Activated CD4-positive, alpha-beta T cell treated with anti-CD3 and anti-CD28 coated beads for 36 hours (primary cell): ENCODE measurements around the gene MYBPC1. TPM values are rescaled to one million over a fixed set of nuclear protein-coding genes. Genes with fewer than 3 reads are reported as not detected.

Experiments used
- ATAC-seq: fragments of 200-7000 bp; cut with Tn5 transposase; one replicate; pipeline ENCODE4 v1.10.0; 2021; ENCODE audit warnings: mild to moderate bottlenecking, moderate library complexity
- CTCF ChIA-PET: fragments of 350-600 bp; sonication (Branson Sonifier 250); formaldehyde crosslinking; loops from one replicate; lab custom pipeline; 2021; ENCODE audit warnings: antibody characterized with exemption; lab: Charles Lee
- POLR2A ChIA-PET: fragments of 350-600 bp; sonication (Branson Sonifier 250); formaldehyde crosslinking; loops from one replicate; lab custom pipeline; 2021; ENCODE audit warnings: antibody characterized with exemption, inconsistent platforms; lab: Charles Lee
- DNase-seq: peaks from one replicate; pipeline ENCODE4 v3.0.0-alpha.2; 2020
- H3K27ac Mint-ChIP-seq: one replicate; pipeline ENCODE4 v1.8.0; 2021; ENCODE audit warnings: mixed read lengths
- H3K27me3 Mint-ChIP-seq: one replicate; pipeline ENCODE4 v1.8.0; 2021; ENCODE audit warnings: mixed read lengths
- H3K36me3 Mint-ChIP-seq: one replicate; pipeline ENCODE4 v1.8.0; 2021; ENCODE audit warnings: low read depth, mixed read lengths
- H3K4me1 Mint-ChIP-seq: one replicate; pipeline ENCODE4 v1.8.0; 2021; ENCODE audit warnings: mixed read lengths
- H3K4me3 Mint-ChIP-seq: one replicate; pipeline ENCODE4 v1.8.0; 2021; ENCODE audit warnings: mild to moderate bottlenecking, moderate library complexity, mixed read lengths
- H3K9me3 Mint-ChIP-seq: one replicate; pipeline ENCODE4 v1.8.0; 2021; ENCODE audit warnings: low read depth, mixed read lengths
- intact Hi-C, 2 experiments: fragments of 100-400 bp; cut with DNase I in 1 of 2; cut with micrococcal nuclease in 1 of 2; formaldehyde crosslinking; loops; one replicate each; pipeline versions ENCODE4 v1.14.2 to v1.15.1; 2022 to 2024; cut with DNase I, micrococcal nuclease
- total RNA-seq, 2 experiments: library from RNA; stranded (reverse); gene quantifications; one replicate each; pipeline ENCODE4 v1.2.3, GENCODE V29; 2021

Gene MYBPC1
- total RNA-seq, 2 experiments from 2014 or later = not detected

GRCh38 chr12:101696251-101697196, 101.8 kb downstream of the MYBPC1 start:
- POLR2A ChIA-PET = no interaction called here
- peak overlapping the region; percentile 43 for H3K27ac Mint-ChIP-seq

GRCh38 chr12:101697197-101697929, 102.6 kb downstream of the MYBPC1 start, which contains the start of gene CHPT1:
CHPT1 (plus strand) TSS chr12:101697640; CDS start chr12:101697862, 222 bp downstream.
- no peaks in the 10 kb centered on the region for H3K36me3 Mint-ChIP-seq
- H3K27ac Mint-ChIP-seq = peak within 1 kb of the TSS; percentile 83
- intact Hi-C loops = loop anchor here in 1 of 2 experiments (1.0 to 5.0 kb wide), 3 partner anchors 134 to 290 kb away; partner anchors contain the start of genes ARL1 and DRAM1
- no peaks in the 10 kb centered on the region for H3K9me3 Mint-ChIP-seq
- ChIA-PET POLR2A (no interaction called here), CTCF (no interaction called here)
- H3K4me1 Mint-ChIP-seq = peaks cover 29% of the 10 kb centered on the region
- DNase-seq (peak; percentile 76), ATAC-seq (peak; percentile 74)
- peak within 1 kb of the TSS; percentile 81 for H3K4me3 Mint-ChIP-seq
- no peaks in the 10 kb centered on the region for H3K27me3 Mint-ChIP-seq

More at GRCh38 chr12:101696251-101697196, 101.8 kb downstream of the MYBPC1 start:
- CTCF ChIA-PET = no interaction called here
- Mint-ChIP-seq H3K36me3 (no peaks in the 10 kb centered on the region), H3K4me1 (peaks cover 29% of the 10 kb centered on the region), H3K9me3 (no peaks in the 10 kb centered on the region), H3K27me3 (no peaks in the 10 kb centered on the region), H3K4me3 (peak overlapping the region; percentile 81)
- intact Hi-C loops = loop anchor here in 1 of 2 experiments (1.0 to 5.0 kb wide), 3 partner anchors 135 to 289 kb away; partner anchors contain the start of genes ARL1 and DRAM1
- ATAC-seq (no peak), DNase-seq (peak; percentile 14)

GRCh38 chr12:101697930-101698799, 103.4 kb downstream of the MYBPC1 start:
- ATAC-seq = peak; percentile 21
- no peaks in the 10 kb centered on the region for H3K27me3 Mint-ChIP-seq
- intact Hi-C loops = loop anchor here in 1 of 2 experiments (1.0 to 5.0 kb wide), 3 partner anchors 133 to 291 kb away; partner anchors contain the start of genes ARL1 and DRAM1
- peak; percentile 35 for DNase-seq
- ChIA-PET CTCF (interaction anchor here (0.7 kb wide), 1 partner anchor 13 kb away, joined by 4 read pairs; no protein-coding TSS in a partner anchor), POLR2A (no interaction called here)
- H3K27ac Mint-ChIP-seq = peak overlapping the region; percentile 83
- no peaks in the 10 kb centered on the region for H3K36me3 Mint-ChIP-seq
- peaks cover 29% of the 10 kb centered on the region for H3K4me1 Mint-ChIP-seq
- H3K4me3 Mint-ChIP-seq = peak overlapping the region; percentile 81
- H3K9me3 Mint-ChIP-seq = no peaks in the 10 kb centered on the region

GRCh38 chr12:101698800-101699347, 104.1 kb downstream of the MYBPC1 start:
- ChIA-PET CTCF (interaction anchor here (0.7 kb wide), 1 partner anchor 14 kb away, joined by 4 read pairs; no protein-coding TSS in a partner anchor), POLR2A (no interaction called here)
- no peaks in the 10 kb centered on the region for H3K9me3 Mint-ChIP-seq
- H3K4me3 Mint-ChIP-seq = peak overlapping the region; percentile 81
- peak overlapping the region; percentile 83 for H3K27ac Mint-ChIP-seq
- intact Hi-C loops = loop anchor here in 1 of 2 experiments (5.0 kb wide), 1 partner anchor 178 kb away; the partner anchor contains the start of gene DRAM1
- no peaks in the 10 kb centered on the region for H3K27me3 Mint-ChIP-seq
- no peaks in the 10 kb centered on the region for H3K36me3 Mint-ChIP-seq
- DNase-seq (peak; percentile 49), ATAC-seq (no peak)
- peaks cover 29% of the 10 kb centered on the region for H3K4me1 Mint-ChIP-seq

GRCh38 chr12:101700299-101700820, 105.6 kb downstream of the MYBPC1 start:
- POLR2A ChIA-PET = no interaction called here
- H3K36me3 Mint-ChIP-seq = no peaks in the 10 kb centered on the region
- peaks cover 28% of the 10 kb centered on the region for H3K4me1 Mint-ChIP-seq
- H3K4me3 Mint-ChIP-seq = no peak overlapping the region
- no peaks in the 10 kb centered on the region for H3K27me3 Mint-ChIP-seq
- no peak overlapping the region for H3K27ac Mint-ChIP-seq
- H3K9me3 Mint-ChIP-seq = no peaks in the 10 kb centered on the region
- CTCF ChIA-PET = no interaction called here
- ATAC-seq = no peak
- intact Hi-C loops = no loop called here
- no peak for DNase-seq

GRCh38 chr12:101703487-101703886, 108.7 kb downstream of the MYBPC1 start:
- intact Hi-C loops = no loop called here
- Mint-ChIP-seq H3K4me1 (peaks cover 18% of the 10 kb centered on the region), H3K9me3 (no peaks in the 10 kb centered on the region), H3K4me3 (no peak overlapping the region), H3K36me3 (no peaks in the 10 kb centered on the region), H3K27me3 (no peaks in the 10 kb centered on the region), H3K27ac (no peak overlapping the region)
- ChIA-PET POLR2A (no interaction called here), CTCF (no interaction called here)
- DNase-seq (no peak), ATAC-seq (no peak)

GRCh38 chr12:101706403-101706802, 111.6 kb downstream of the MYBPC1 start:
- Mint-ChIP-seq H3K9me3 (no peaks in the 10 kb centered on the region), H3K27me3 (no peaks in the 10 kb centered on the region), H3K27ac (no peak overlapping the region), H3K4me3 (no peak overlapping the region), H3K4me1 (peaks cover 10% of the 10 kb centered on the region), H3K36me3 (no peaks in the 10 kb centered on the region)
- CTCF ChIA-PET = interaction anchor here (1.0 kb wide), 1 partner anchor 1033 kb away, joined by 3 read pairs; no protein-coding TSS in a partner anchor
- intact Hi-C loops = no loop called here
- DNase-seq = no peak
- POLR2A ChIA-PET = no interaction called here
- ATAC-seq = no peak

GRCh38 chr12:101707131-101707782, 112.5 kb downstream of the MYBPC1 start:
- POLR2A ChIA-PET = no interaction called here
- H3K9me3 Mint-ChIP-seq = no peaks in the 10 kb centered on the region
- DNase-seq (no peak), ATAC-seq (no peak)
- no peak overlapping the region for H3K27ac Mint-ChIP-seq
- H3K36me3 Mint-ChIP-seq = no peaks in the 10 kb centered on the region
- intact Hi-C loops = no loop called here
- H3K4me1 Mint-ChIP-seq = peaks cover 10% of the 10 kb centered on the region
- CTCF ChIA-PET = interaction anchor here (0.6 to 2.0 kb wide), 3 partner anchors 11 to 16 kb away, joined by 3 to 5 read pairs (median 3); no protein-coding TSS in a partner anchor
- no peaks in the 10 kb centered on the region for H3K27me3 Mint-ChIP-seq
- H3K4me3 Mint-ChIP-seq = no peak overlapping the region

- peaks cover 10% of the 10 kb centered on the region for H3K4me1 Mint-ChIP-seq
- CTCF ChIA-PET = no interaction called here
- no peak overlapping the region for H3K27ac Mint-ChIP-seq
- ATAC-seq (no peak), DNase-seq (no peak)
- intact Hi-C loops = no loop called here
- POLR2A ChIA-PET = no interaction called here
- no peak overlapping the region for H3K4me3 Mint-ChIP-seq
- no peaks in the 10 kb centered on the region for H3K27me3 Mint-ChIP-seq
- no peaks in the 10 kb centered on the region for H3K36me3 Mint-ChIP-seq
- no peaks in the 10 kb centered on the region for H3K9me3 Mint-ChIP-seq
Measured at GRCh38 chr12:101710288-101710687, 115.5 kb downstream of the MYBPC1 start.
